OCI-LY3 (cell line): Measurements from ENCODE around the gene SUGP2.

Experiments used
- H2AFZ ChIP-seq: fragments of 200-600, 300-600 bp; shearing (Covaris generic); 2 replicates; pipeline ENCODE4 v1.6.0; 2014; ENCODE audit warnings: antibody characterized with exemption, low read depth, low read length
- H3K27ac ChIP-seq: fragments of 200-600, 300-600 bp; sonication (generic); 2 replicates; pipeline ENCODE4 v1.5.1; 2014; ENCODE audit warnings: mild to moderate bottlenecking, low read length, moderate library complexity, mixed read lengths
- H3K27me3 ChIP-seq: fragments of 200-600, 300-600 bp; sonication (generic); 2 replicates; pipeline ENCODE4 v1.6.1; 2014; ENCODE audit warnings: low read depth, low read length, mixed read lengths
- H3K36me3 ChIP-seq: fragments of 200-600, 300-600 bp; sonication (generic); replicated peaks from 2 replicates; pipeline ENCODE3; 2014; ENCODE audit warnings: low read depth, low read length, mixed read lengths
- H3K4me1 ChIP-seq: fragments of 300-600, 200-600 bp; sonication (generic); 2 replicates; pipeline ENCODE4 v1.6.1; 2014; ENCODE audit warnings: low read length, mixed read lengths
- H3K4me2 ChIP-seq: fragments of 200-600, 300-600 bp; sonication (generic); 2 replicates; pipeline ENCODE4 v1.6.1; 2014; ENCODE audit warnings: low read length, mixed read lengths
- H3K4me3 ChIP-seq: fragments of 300-600, 200-600 bp; sonication (generic); 2 replicates; pipeline ENCODE4 v1.5.1; 2014; ENCODE audit warnings: antibody characterized with exemption, mild to moderate bottlenecking, low read length, moderate library complexity
- H3K79me2 ChIP-seq: fragments of 300-600, 200-600 bp; shearing (Covaris generic); 2 replicates; pipeline ENCODE4 v1.6.1; 2014; ENCODE audit warnings: mild to moderate bottlenecking, low read length, mixed read lengths
- H3K9ac ChIP-seq: fragments of 300-600, 200-600 bp; shearing (Covaris generic); 2 replicates; pipeline ENCODE4 v1.6.0; 2014; ENCODE audit warnings: mild to moderate bottlenecking, low read length, moderate library complexity
- H3K9me3 ChIP-seq: fragments of 200-600, 300-600 bp; shearing (Covaris generic); 2 replicates; pipeline ENCODE4 v1.6.1; 2014; ENCODE audit warnings: low read length, mixed read lengths; ENCODE audit not compliant: insufficient read depth
- H4K20me1 ChIP-seq: fragments of 200-600, 300-600 bp; sonication (generic); 2 replicates; pipeline ENCODE4 v1.6.1; 2016; ENCODE audit warnings: low read length, mixed read lengths; ENCODE audit not compliant: insufficient read depth
- EZH2phosphoT487 ChIP-seq: fragments of 200-600 bp; shearing (Covaris generic); IDR thresholded peaks from 2 replicates; pipeline ENCODE4 v1.6.1; 2018; ENCODE audit warnings: antibody characterized with exemption, mixed run types, low read depth
- TF ChIP-seq, protein P1 (sequence below): fragments of 200-600, 300-600 bp; sonication (generic); IDR thresholded peaks from 2 replicates; pipeline ENCODE4 v1.5.1; 2014; ENCODE audit warnings: antibody characterized with exemption, low read length, low read depth

The SUGP2 gene

DNA sequence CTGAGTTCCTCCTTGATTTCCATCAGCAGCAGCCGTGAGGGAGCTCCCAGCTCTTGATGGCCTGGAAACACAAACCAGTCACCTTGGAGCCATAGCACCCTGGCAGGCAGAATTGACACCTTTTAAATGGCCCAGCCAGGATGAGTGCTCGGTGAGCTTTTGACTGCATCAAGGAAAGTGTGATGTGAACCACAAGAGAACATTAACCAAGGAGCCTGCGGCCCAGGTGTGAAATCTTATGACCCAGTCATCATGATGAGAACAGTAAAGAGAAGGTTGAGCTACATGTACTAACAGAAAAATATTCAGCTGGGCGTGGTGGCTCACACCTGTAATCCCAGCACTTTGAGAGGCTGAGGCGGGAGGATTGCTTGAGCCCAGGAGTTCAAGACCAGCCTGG lies 22.8 kb downstream of the SUGP2 start:
- no peaks in the 10 kb centered on the region for H3K4me1 ChIP-seq
- H4K20me1 ChIP-seq, result peaks cover 8% of the 10 kb centered on the region
- no peak overlapping the region for H2AFZ ChIP-seq
- no peaks in the 10 kb centered on the region for H3K9me3 ChIP-seq
- peaks cover 35% of the 10 kb centered on the region for H3K79me2 ChIP-seq
- H3K4me3 ChIP-seq, result no peak overlapping the region
- no peak overlapping the region for H3K27ac ChIP-seq
- TF ChIP-seq, protein P1, sequence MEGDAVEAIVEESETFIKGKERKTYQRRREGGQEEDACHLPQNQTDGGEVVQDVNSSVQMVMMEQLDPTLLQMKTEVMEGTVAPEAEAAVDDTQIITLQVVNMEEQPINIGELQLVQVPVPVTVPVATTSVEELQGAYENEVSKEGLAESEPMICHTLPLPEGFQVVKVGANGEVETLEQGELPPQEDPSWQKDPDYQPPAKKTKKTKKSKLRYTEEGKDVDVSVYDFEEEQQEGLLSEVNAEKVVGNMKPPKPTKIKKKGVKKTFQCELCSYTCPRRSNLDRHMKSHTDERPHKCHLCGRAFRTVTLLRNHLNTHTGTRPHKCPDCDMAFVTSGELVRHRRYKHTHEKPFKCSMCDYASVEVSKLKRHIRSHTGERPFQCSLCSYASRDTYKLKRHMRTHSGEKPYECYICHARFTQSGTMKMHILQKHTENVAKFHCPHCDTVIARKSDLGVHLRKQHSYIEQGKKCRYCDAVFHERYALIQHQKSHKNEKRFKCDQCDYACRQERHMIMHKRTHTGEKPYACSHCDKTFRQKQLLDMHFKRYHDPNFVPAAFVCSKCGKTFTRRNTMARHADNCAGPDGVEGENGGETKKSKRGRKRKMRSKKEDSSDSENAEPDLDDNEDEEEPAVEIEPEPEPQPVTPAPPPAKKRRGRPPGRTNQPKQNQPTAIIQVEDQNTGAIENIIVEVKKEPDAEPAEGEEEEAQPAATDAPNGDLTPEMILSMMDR, result no peak
- no peak for TF ChIP-seq EZH2phosphoT487
- no peak overlapping the region for H3K9ac ChIP-seq
- H3K27me3 ChIP-seq, result no peaks in the 10 kb centered on the region
- no peak overlapping the region for H3K4me2 ChIP-seq
- H3K36me3 ChIP-seq, result peaks cover 70% of the 10 kb centered on the region

DNA sequence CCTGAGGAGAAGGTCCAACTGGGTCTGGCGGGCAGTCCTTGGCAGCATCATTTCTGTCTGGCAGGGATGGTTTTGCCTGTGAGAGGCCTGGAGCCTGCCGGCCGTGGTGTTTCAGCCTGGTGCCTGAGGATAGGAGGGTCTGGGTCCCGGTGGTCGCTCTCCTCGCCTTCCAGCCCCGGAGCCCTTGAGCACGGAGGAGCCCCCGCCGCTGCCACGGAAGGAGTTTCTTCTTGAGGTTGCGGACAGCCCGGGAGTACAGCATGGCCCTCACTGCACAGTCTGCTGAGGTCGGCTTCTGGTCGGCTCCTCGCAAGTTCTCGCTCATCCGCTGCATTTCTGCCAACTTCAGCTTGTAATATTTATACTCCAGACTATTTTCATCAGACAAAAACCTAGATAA lies 23.4 kb downstream of the SUGP2 start:
- TF ChIP-seq, protein P1, result no peak
- TF ChIP-seq EZH2phosphoT487, result no peak
- peaks cover 76% of the 10 kb centered on the region for H3K36me3 ChIP-seq
- H2AFZ ChIP-seq, result no peak overlapping the region
- H3K9ac ChIP-seq, result no peak overlapping the region
- H3K27ac ChIP-seq, result no peak overlapping the region
- H3K27me3 ChIP-seq, result no peaks in the 10 kb centered on the region
- H4K20me1 ChIP-seq, result peaks cover 8% of the 10 kb centered on the region
- H3K9me3 ChIP-seq, result no peaks in the 10 kb centered on the region
- no peak overlapping the region for H3K4me3 ChIP-seq
- no peaks in the 10 kb centered on the region for H3K4me1 ChIP-seq
- H3K4me2 ChIP-seq, result no peak overlapping the region
- peaks cover 30% of the 10 kb centered on the region for H3K79me2 ChIP-seq

DNA sequence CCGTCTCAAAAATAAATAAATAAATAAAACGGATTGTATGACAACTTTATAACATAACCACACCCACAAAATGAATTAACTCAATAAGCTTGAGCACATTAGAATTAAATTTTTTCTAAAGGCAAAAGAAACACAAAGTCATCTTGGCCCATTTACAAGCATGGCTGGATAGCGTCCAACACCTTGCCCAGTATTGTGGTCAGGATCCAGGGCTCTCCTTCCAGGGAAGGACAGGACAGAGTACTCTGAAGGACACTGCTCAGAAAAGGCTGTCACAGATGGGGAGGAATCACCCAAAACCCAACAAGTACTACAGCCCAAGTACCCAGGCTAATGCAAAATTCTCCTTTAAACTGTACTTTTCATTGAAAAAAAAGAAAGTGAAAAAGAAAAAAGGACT lies 27.1 kb downstream of the SUGP2 start:
- no peak overlapping the region for H2AFZ ChIP-seq
- H3K79me2 ChIP-seq, result peaks cover 19% of the 10 kb centered on the region; the same call in 1 of the 2 replicates
- H3K27me3 ChIP-seq, result no peaks in the 10 kb centered on the region
- no peaks in the 10 kb centered on the region for H3K9me3 ChIP-seq
- H3K4me2 ChIP-seq, result no peak overlapping the region
- H4K20me1 ChIP-seq, result peaks cover 11% of the 10 kb centered on the region
- no peak overlapping the region for H3K4me3 ChIP-seq
- H3K36me3 ChIP-seq, result peaks cover 76% of the 10 kb centered on the region
- TF ChIP-seq EZH2phosphoT487, result no peak
- TF ChIP-seq, protein P1, result no peak
- H3K27ac ChIP-seq, result no peak overlapping the region
- no peak overlapping the region for H3K9ac ChIP-seq
- H3K4me1 ChIP-seq, result no peaks in the 10 kb centered on the region

DNA sequence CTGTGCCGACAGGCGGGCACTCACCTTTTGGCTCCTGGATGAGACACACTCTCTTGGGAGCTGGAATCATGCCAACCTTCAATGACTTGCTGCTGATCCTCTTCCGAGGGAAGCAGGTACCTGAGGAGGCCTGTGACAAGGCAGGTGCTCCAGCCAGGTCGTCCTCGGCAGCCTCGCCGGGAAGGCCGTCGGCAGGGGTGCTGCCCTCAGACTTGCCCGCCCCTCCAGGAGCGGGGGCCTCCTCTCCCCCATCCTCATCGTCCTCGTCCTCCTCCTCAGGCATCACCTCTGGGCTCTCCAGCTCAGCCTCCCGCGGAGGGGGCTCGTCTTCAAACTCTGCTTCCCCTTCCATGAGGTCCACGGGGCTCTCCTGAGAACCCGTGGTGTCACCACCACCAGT lies 29.2 kb downstream of the SUGP2 start:
- no peak for TF ChIP-seq EZH2phosphoT487
- TF ChIP-seq, protein P1, result no peak
- peaks cover 73% of the 10 kb centered on the region for H3K36me3 ChIP-seq
- no peak overlapping the region for H2AFZ ChIP-seq
- no peak overlapping the region for H3K4me3 ChIP-seq
- no peaks in the 10 kb centered on the region for H3K4me1 ChIP-seq
- peaks cover 19% of the 10 kb centered on the region; the same call in 1 of the 2 replicates for H3K79me2 ChIP-seq
- peaks cover 8% of the 10 kb centered on the region for H4K20me1 ChIP-seq
- no peaks in the 10 kb centered on the region for H3K27me3 ChIP-seq
- no peaks in the 10 kb centered on the region for H3K9me3 ChIP-seq
- no peak overlapping the region for H3K9ac ChIP-seq
- no peak overlapping the region for H3K27ac ChIP-seq
- H3K4me2 ChIP-seq, result no peak overlapping the region
